Measurements from ENCODE around the gene AKNA.

- TF ChIP-seq CTCF (IDR thresholded peaks at IDR 0.05) (no peak), POLR2AphosphoS5 (IDR thresholded peaks at IDR 0.05) (no peak), EP300 (IDR thresholded peaks at IDR 0.05) (no peak), POLR2A (IDR thresholded peaks at IDR 0.05) (no peak)
Observed at GRCh38 chr9:114364134-114365041, 23.4 kb downstream of the AKNA start.

All from sigmoid colon (tissue), 4 donors.